Measurements from ENCODE around the gene CACNA1C.

Gene CACNA1C

GRCh38 chr12:2536724-2537123 lies 483.9 kb downstream of the CACNA1C start:
- DNase-seq: no peak

GRCh38 chr12:2537868-2538541 lies 485.2 kb downstream of the CACNA1C start:
- no peak for DNase-seq

GRCh38 chr12:2539938-2540337 lies 487.2 kb downstream of the CACNA1C start:
- DNase-seq: no peak

- DNase-seq: no peak
Measured at GRCh38 chr12:2540535-2540941, 487.8 kb downstream of the CACNA1C start.

- no peak for DNase-seq
Measured at GRCh38 chr12:2541631-2542204, 488.9 kb downstream of the CACNA1C start.

GRCh38 chr12:2543801-2544200 lies 491.0 kb downstream of the CACNA1C start:
- DNase-seq: no peak

- DNase-seq: no peak
Measured at GRCh38 chr12:2544230-2544629, 491.4 kb downstream of the CACNA1C start.

- peak; percentile 23 for DNase-seq
Measured at GRCh38 chr12:2547273-2548044, 494.7 kb downstream of the CACNA1C start.

- peak; percentile 33 for DNase-seq
Measured at GRCh38 chr12:2548081-2548480, 495.3 kb downstream of the CACNA1C start.

- no peak for DNase-seq
Measured at GRCh38 chr12:2550561-2551411, 498.0 kb downstream of the CACNA1C start.

- DNase-seq: no peak
Measured at GRCh38 chr12:2551412-2551900, 498.7 kb downstream of the CACNA1C start.

GRCh38 chr12:2552000-2552756 lies 499.4 kb downstream of the CACNA1C start:
- DNase-seq: no peak

GRCh38 chr12:2553388-2554126 lies 500.8 kb downstream of the CACNA1C start:
- DNase-seq: no peak

- no peak for DNase-seq
Measured at GRCh38 chr12:2555487-2556082, 502.8 kb downstream of the CACNA1C start.

- DNase-seq: no peak
Measured at GRCh38 chr12:2557597-2557996, 504.8 kb downstream of the CACNA1C start.

GRCh38 chr12:2559931-2560330 lies 507.1 kb downstream of the CACNA1C start:
- no peak for DNase-seq

- DNase-seq: no peak
Measured at GRCh38 chr12:2560356-2560755, 507.6 kb downstream of the CACNA1C start.

GRCh38 chr12:2561367-2561766 lies 508.6 kb downstream of the CACNA1C start:
- no peak for DNase-seq

- DNase-seq: no peak
Measured at GRCh38 chr12:2562400-2562799, 509.6 kb downstream of the CACNA1C start.

- DNase-seq: no peak
Measured at GRCh38 chr12:2563709-2564108, 510.9 kb downstream of the CACNA1C start.

- no peak for DNase-seq
Measured at GRCh38 chr12:2566161-2566560, 513.4 kb downstream of the CACNA1C start.
